GM21786 (cell line): Measurements from ENCODE around the gene KIF13A.
"Not testable (repeated sequence)": the region's sequence is repeated elsewhere in the genome, so short reads cannot be mapped to it uniquely, and the experiment has no call there.

Experiments
- ATAC-seq: cut with Tn5 transposase; IDR thresholded peaks from one replicate; pipeline ENCODE4 v1.9.1; 2021; ENCODE audit not compliant: unreplicated experiment

KIF13A gene

GRCh38 chr6:17816921-17817611 is 170.4 kb downstream of the KIF13A start:
- no peak for ATAC-seq

DNA sequence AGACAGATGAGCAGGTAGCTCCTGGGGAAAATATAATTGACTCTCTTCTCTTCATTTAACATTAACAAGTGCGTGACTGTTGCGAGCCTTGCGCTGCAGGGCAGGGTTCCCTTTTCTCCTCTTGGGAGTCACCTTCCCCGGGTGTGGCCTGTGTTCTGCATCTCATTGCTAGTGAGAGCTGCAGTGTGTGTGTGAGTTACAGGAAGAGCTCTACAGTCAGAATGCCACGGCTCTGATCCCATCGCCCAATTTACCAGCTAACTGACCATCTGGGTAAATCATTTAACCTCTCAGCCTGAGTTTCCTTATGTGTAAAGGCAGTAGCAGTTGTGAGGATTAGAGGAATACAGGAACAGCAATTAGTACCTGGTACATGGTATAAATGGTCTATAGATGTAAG is 173.9 kb downstream of the KIF13A start:
- ATAC-seq = no peak

GRCh38 chr6:17812311-17812710 is 175.1 kb downstream of the KIF13A start:
- ATAC-seq = no peak

- no peak for ATAC-seq
These were observed 178.8 kb downstream of the KIF13A start for GRCh38 chr6:17808609-17809008.

GRCh38 chr6:17807431-17807830 is 180.0 kb downstream of the KIF13A start:
- ATAC-seq = not testable (repeated sequence)

GRCh38 chr6:17803409-17803808 is 184.0 kb downstream of the KIF13A start:
- no peak for ATAC-seq

GRCh38 chr6:17798477-17799154 is 188.8 kb downstream of the KIF13A start:
- ATAC-seq = no peak

GRCh38 chr6:17790489-17790888 is 196.9 kb downstream of the KIF13A start:
- no peak for ATAC-seq

GRCh38 chr6:17785094-17785787 is 202.2 kb downstream of the KIF13A start:
- ATAC-seq = no peak

DNA sequence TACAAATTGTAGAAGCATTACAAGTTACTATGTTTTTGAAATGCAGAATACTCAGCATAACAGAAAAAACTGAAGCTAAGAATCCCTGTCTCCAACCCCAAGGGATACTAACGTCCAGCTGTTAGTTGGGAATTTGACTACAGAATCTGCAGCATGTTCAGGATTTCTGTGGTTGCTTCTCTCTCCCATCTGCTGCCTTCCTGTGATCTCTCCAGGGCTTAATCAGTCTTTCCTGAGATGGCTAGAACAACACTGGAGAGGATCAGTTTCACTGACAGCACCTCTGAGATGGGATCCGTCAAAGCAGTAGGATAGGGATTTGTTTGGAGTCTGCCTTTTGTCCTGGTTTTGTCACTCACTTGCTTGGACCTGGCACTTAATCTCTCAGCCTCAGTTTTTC is 207.4 kb downstream of the KIF13A start:
- no peak for ATAC-seq

DNA sequence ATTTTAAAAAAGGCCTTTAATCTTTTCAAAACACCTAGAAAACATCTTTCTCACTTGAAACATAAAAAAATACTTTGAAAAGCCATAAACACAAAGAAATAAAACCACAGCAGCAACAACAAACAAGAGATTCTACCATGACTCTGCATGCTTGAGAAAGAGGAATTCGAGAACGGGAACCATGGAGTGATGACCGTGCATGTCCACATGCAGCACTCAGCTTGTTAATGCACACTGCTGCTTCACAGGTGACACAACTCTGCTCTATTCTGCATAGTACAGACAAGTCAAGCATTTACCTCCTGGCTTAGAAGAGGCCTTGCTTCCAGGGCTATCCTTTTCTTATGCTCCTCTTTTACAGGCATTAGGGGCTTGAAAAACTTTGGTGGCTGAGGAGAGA is 215.8 kb downstream of the KIF13A start:
- ATAC-seq = no peak

- ATAC-seq = no peak
These were observed 218.6 kb downstream of the KIF13A start for GRCh38 chr6:17768881-17769280.

GRCh38 chr6:17768388-17768787 is 219.0 kb downstream of the KIF13A start:
- ATAC-seq = no peak

- no peak for ATAC-seq
These were observed 224.8 kb downstream of the KIF13A start for GRCh38 chr6:17762651-17763050.

DNA sequence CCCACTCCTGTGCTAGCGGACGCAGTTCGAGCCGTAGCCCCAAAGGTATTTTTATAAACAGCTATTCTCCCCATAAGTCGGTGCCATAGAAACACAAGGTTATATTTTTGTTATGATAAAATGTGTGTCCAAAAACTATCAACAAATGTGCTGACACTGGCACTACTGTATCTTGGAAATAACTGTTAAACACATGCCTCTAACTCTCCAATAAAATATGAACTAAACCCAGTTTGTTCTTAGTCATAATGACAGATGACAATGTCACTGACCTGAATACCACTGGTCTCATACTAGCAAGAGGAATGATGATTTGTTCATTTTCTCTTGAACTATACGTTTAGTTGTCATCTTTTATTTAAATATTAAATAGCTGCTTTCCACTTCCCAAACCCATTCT is 229.3 kb downstream of the KIF13A start:
- ATAC-seq = no peak

DNA sequence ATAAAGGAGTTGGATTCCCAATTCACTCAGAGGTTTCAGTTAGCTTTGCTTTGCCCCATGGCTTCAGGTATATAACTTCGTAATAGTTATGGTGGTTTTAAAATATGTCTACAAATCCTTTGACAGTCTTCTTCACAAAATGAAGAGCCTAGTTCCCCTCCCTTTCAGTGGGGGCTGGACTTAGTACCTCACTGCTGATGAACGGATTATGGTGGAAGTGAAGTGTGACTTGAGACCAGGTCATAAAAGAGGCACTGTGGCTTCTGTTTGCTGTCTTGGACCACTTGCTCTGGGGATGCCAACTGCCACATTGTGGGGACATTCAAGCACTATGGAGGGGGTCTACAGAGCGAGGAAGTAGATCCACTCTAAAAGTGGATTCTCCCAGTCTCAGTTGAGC is 233.2 kb downstream of the KIF13A start:
- ATAC-seq = no peak

GRCh38 chr6:17745324-17745723 is 242.1 kb downstream of the KIF13A start:
- not testable (repeated sequence) for ATAC-seq

DNA sequence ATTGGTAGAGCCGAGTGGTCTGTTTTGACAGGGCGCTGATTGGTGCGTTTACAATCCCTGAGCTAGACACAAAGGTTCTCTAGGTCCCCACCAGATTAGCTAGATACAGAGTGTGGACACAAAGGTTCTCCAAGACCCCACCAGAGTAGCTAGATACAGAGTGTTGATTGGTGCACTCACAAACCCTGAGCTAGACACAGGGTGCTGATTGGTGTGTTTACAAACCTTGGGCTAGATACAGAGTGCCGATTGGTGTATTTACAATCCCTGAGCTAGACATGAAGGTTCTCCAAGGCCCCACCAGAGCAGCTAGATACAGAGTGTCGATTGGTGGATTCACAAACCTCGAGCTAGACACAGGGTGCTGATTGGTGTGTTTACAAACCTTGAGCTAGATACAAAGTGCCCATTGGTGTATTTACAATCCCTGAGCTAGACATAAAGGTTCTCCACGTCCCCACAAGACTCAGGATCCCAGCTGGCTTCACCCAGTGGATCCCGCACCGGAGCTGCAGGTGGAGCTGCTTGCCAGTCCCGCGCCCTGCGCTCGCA is 242.6 kb downstream of the KIF13A start:
- ATAC-seq = not testable (repeated sequence)

- ATAC-seq = no peak
These were observed 243.2 kb downstream of the KIF13A start for GRCh38 chr6:17744019-17744756.

GRCh38 chr6:17741507-17741906 is 245.9 kb downstream of the KIF13A start:
- no peak for ATAC-seq

- ATAC-seq = no peak
These were observed 246.7 kb downstream of the KIF13A start for GRCh38 chr6:17740559-17741220.
